K562 (cell line): ENCODE measurements around the gene PM20D1. TPM values are rescaled to one million over a fixed set of nuclear protein-coding genes. Genes with fewer than 3 reads are reported as not detected.

Experiments
- ARID4B ChIP-seq: sonication (generic); formaldehyde crosslinking; IDR thresholded peaks from 2 replicates; pipeline ENCODE4 v1.8.0; 2022; ENCODE audit warnings: mild to moderate bottlenecking, missing genetic modification reagents
- CTCF ChIP-seq, 3 experiments: IDR thresholded peaks in 2 of 3; conservative IDR thresholded peaks in 1 of 3; 2 replicates each; pipeline ENCODE4 v1.5.1; 2011 to 2012; ENCODE audit warnings: low read length in 3 of 3, mild to moderate bottlenecking in 3 of 3, control low read depth in 2 of 3, improper control_type of control experiment in 1 of 3, inconsistent platforms in 1 of 3, low read depth in 1 of 3, mixed read lengths in 1 of 3, moderate library complexity in 1 of 3; ENCODE audit not compliant: insufficient read depth in 2 of 3
- HMGXB4 ChIP-seq: sonication (generic); formaldehyde crosslinking; IDR thresholded peaks from 2 replicates; pipeline ENCODE4 v1.8.1; 2023; ENCODE audit warnings: mild to moderate bottlenecking, missing genetic modification reagents
- NFE2L1 ChIP-seq: fragments of 450-650 bp; IDR thresholded peaks from 2 replicates; pipeline ENCODE4 v1.6.1; 2016; ENCODE audit warnings: missing genetic modification characterization, low read depth, mild to moderate bottlenecking, missing compliant biosample characterization, moderate library complexity, borderline replicate concordance
- NFIC ChIP-seq: fragments of 450-650 bp; IDR thresholded peaks from 2 replicates; pipeline ENCODE4 v1.6.1; 2017; ENCODE audit warnings: mild to moderate bottlenecking, inconsistent platforms
- PATZ1 ChIP-seq: fragments of 250-450 bp; sonication (Bioruptor Pico); IDR thresholded peaks from 2 replicates; pipeline ENCODE4 v1.5.0; 2020; ENCODE audit warnings: mild to moderate bottlenecking, borderline replicate concordance
- XRCC3 ChIP-seq: fragments of 450-650 bp; IDR thresholded peaks from 2 replicates; pipeline ENCODE4 v1.6.1; 2017; ENCODE audit warnings: mild to moderate bottlenecking, moderate library complexity
- ZFP91 ChIP-seq: sonication (generic); formaldehyde crosslinking; IDR thresholded peaks from 2 replicates; pipeline ENCODE4 v1.8.0; 2022; ENCODE audit warnings: mild to moderate bottlenecking, missing genetic modification reagents
- ZMIZ1 ChIP-seq, 2 experiments: fragments of 150-350 bp in 1 of 2; IDR thresholded peaks; 2 replicates each; pipeline ENCODE4 v1.6.1; 2012 to 2016; ENCODE audit warnings: low read depth in 2 of 2, low read length in 2 of 2, mild to moderate bottlenecking in 1 of 2, moderate library complexity in 1 of 2
- ZZZ3 ChIP-seq: fragments of 450-650 bp; IDR thresholded peaks from 2 replicates; pipeline ENCODE4 v1.6.1; 2016; ENCODE audit warnings: antibody characterized with exemption, mild to moderate bottlenecking, moderate library complexity
- polyA plus RNA-seq, 8 experiments: library from polyadenylated mRNA; depleted of rRNA in 4 of 8; stranded (reverse) in 5 of 8; unstranded in 3 of 8; fragments of >200 nt; fragmentation: Nextera tagmentation in 2 of 8; fragmentation: Illumina TruSeq in 1 of 8; extraction: Ambion mirVana in 2 of 8; extraction: Trizol in 1 of 8; gene quantifications; 2 replicates each; pipeline versions ENCODE4 v1.2.1 to v1.2.3, GENCODE V29; 2011 to 2014; ENCODE audit warnings: inconsistent platforms in 1 of 8, missing spikeins in 1 of 8
- total RNA-seq, 7 experiments: library from RNA; depleted of rRNA in 6 of 7; stranded (reverse); fragments of >200 nt in 6 of 7; fragmentation: Illumina TruSeq in 2 of 7; extraction: Trizol in 2 of 7; gene quantifications; 2 replicates each; pipeline versions ENCODE4 v1.2.1 to v1.2.3, GENCODE V29; 2011 to 2021; ENCODE audit warnings: low replicate concordance in 1 of 7

Gene PM20D1
- total and polyA plus RNA-seq, 9 of the 15 experiments (the other 6 are each of a cell fraction or from before 2014, with no cell fraction given), result not detected

GRCh38 chr1:205791568-205792180 lies 58.3 kb downstream of the PM20D1 start (continued):
- TF ChIP-seq NFE2L1 (tag) (no peak), ARID4B (CRISPR knock-in tag) (no peak), PATZ1 (CRISPR knock-in tag) (no peak), NFIC (no peak), CTCF (IDR thresholded peaks at IDR 0.05 in 2 of 3, conservative IDR thresholded peaks at IDR 0.05 in 1 of 3; ENCODE audit: insufficient read depth in 2 of 3, low read depth in 1 of 3, low read length in 3 of 3) (peak; percentile 92 to 98 (median 97)), ZZZ3 (no peak), XRCC3 (no peak), ZMIZ1 (IDR thresholded peaks at IDR 0.05; ENCODE audit: low read depth in 2 of 2, low read length in 2 of 2) (peak in 1 of 2 experiments; percentile 66; a peak in 1 of 4 replicates), ZFP91 (no peak), HMGXB4 (no peak)
